Measurements from ENCODE around the gene SIAE. TPM values are rescaled to one million over a fixed set of nuclear protein-coding genes. Genes with fewer than 3 reads are reported as not detected.

SIAE gene
- total and polyA plus RNA-seq, 7 donors, result 9.1 to 21.8 (median 15.7) TPM

DNA sequence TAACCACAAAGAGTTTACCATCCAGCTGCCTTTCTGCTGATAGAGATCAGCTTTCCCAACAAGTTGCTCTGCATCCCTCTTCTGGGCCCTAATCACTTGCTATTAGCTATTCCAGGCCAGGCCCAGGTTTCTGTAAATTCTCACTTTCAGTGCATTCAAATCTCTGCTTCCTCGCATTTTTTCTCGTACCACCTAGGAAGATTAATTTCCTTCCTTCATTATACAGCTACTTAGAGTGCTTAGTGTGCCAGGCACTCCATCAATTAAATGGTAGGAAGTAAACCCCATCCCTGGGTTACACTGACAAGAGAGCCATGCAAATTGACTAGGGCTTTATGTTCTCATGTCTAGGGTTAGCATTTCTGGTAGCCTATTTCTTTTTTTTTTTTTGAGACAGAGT, 9.7 kb downstream of the SIAE start:
- TF ChIP-seq, protein P1, sequence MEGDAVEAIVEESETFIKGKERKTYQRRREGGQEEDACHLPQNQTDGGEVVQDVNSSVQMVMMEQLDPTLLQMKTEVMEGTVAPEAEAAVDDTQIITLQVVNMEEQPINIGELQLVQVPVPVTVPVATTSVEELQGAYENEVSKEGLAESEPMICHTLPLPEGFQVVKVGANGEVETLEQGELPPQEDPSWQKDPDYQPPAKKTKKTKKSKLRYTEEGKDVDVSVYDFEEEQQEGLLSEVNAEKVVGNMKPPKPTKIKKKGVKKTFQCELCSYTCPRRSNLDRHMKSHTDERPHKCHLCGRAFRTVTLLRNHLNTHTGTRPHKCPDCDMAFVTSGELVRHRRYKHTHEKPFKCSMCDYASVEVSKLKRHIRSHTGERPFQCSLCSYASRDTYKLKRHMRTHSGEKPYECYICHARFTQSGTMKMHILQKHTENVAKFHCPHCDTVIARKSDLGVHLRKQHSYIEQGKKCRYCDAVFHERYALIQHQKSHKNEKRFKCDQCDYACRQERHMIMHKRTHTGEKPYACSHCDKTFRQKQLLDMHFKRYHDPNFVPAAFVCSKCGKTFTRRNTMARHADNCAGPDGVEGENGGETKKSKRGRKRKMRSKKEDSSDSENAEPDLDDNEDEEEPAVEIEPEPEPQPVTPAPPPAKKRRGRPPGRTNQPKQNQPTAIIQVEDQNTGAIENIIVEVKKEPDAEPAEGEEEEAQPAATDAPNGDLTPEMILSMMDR (IDR thresholded peaks at IDR 0.05), result no peak
- Histone ChIP-seq H3K27ac (no peak overlapping the region), H3K4me1 (no peaks in the 10 kb centered on the region), H3K4me3 (no peak overlapping the region), H3K27me3 (ENCODE audit: insufficient read depth in 3 of 3, low read length in 2 of 3) (no peaks in the 10 kb centered on the region), H3K36me3 (ENCODE audit: insufficient read depth in 1 of 2, low read depth in 1 of 2) (peaks cover 2 to 43% of the 10 kb centered on the region in 2 donors), H3K9me3 (no peaks in the 10 kb centered on the region)
- DNase-seq, result no peak
- intact Hi-C loops (cut with DNase I), result loop anchor here in 1 of 2 donors (10.0 kb wide), 1 partner anchor 1211 kb away; no protein-coding TSS in a partner anchor
- no peak for ATAC-seq
- 82 to 93% (median 90%) methylated on average over 2 of the region's 2 CpGs for WGBS, 3 donors

DNA sequence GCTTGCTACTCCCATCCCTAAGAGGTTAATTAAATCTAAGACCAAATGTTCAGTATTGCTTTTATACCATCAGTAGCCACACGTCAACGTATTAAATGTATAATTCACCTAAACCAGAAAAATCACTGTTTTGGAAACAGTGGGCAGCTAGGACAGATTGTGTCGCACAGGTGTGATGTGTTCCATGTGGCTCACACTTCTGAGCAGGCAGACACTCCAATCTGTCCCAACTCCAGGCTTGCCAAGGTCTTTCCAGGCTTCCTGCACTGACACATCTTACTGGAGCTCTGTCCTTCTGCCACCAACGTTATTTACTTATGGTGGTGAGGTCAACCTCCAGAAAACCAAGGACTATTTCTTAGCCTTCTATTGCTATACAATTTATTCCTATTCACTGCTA, 11.4 kb downstream of the SIAE start:
- no peak overlapping the region for H3K27ac ChIP-seq
- no peak for DNase-seq
- no peak for ATAC-seq
- TF ChIP-seq, protein P1 (IDR thresholded peaks at IDR 0.05), result no peak
- H3K4me1 ChIP-seq, result no peaks in the 10 kb centered on the region
- no peak overlapping the region for H3K4me3 ChIP-seq
- peaks cover 2 to 48% of the 10 kb centered on the region in 2 donors for H3K36me3 ChIP-seq (ENCODE audit: insufficient read depth in 1 of 2, low read depth in 1 of 2)
- WGBS, 3 donors, result 79 to 90% (median 84%) methylated on average over 4 of the region's 4 CpGs
- H3K9me3 ChIP-seq, result no peaks in the 10 kb centered on the region
- intact Hi-C loops (cut with DNase I), result loop anchor here in 1 of 2 donors (10.0 kb wide), 1 partner anchor 1213 kb away; no protein-coding TSS in a partner anchor
- no peaks in the 10 kb centered on the region for H3K27me3 ChIP-seq (ENCODE audit: insufficient read depth in 3 of 3, low read length in 2 of 3)

DNA sequence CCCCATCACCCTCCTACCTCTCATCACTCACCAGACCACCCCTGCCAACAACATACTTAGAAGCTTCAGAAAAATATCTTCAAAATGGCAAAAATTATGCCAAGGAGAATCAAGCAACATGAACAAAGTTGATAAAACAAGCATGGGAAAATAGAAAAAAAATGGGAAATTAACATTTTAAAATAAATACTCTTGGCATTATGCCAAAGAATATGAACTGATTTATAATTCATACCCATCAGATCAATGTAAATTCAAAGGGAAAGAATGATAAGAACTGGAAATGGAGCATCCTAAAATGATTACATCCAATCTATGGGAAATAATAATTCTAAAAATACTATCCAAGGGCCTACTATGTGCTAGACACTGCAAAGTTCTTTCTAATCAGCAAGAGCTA, 12.0 kb downstream of the SIAE start:
- Histone ChIP-seq H3K4me1 (no peaks in the 10 kb centered on the region), H3K9me3 (no peaks in the 10 kb centered on the region), H3K36me3 (ENCODE audit: insufficient read depth in 1 of 2, low read depth in 1 of 2) (peaks cover 2 to 45% of the 10 kb centered on the region in 2 donors), H3K27me3 (ENCODE audit: insufficient read depth in 3 of 3, low read length in 2 of 3) (no peaks in the 10 kb centered on the region), H3K27ac (no peak overlapping the region), H3K4me3 (no peak overlapping the region)
- TF ChIP-seq, protein P1 (IDR thresholded peaks at IDR 0.05), result no peak
- intact Hi-C loops (cut with DNase I), result loop anchor here in 1 of 2 donors (10.0 kb wide), 1 partner anchor 1213 kb away; no protein-coding TSS in a partner anchor
- no peak for DNase-seq
- no peak for ATAC-seq

DNA sequence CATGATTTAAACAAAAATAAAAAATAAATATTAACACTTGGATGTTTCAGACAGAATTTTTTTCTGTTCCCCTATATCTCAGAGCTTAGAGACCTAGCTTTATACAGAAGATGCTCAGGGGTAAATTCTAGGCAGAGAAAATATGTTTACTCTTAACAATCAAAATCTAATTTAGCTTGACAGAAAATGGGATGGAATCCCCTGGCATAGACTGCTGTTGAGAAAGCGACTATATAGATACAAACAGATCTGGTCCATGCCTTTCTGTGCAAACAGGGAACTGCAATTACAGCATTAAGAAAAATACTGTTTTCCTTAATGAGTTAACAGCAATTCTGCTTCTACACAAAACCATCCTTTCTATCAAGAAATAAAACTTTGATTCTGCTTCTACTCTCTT, 14.6 kb downstream of the SIAE start:
- 94 to 100% (median 99%) methylated on average over 1 of the region's 1 CpG for WGBS, 3 donors
- no peak overlapping the region for H3K27ac ChIP-seq
- ATAC-seq (no peak), DNase-seq (no peak)
- TF ChIP-seq, protein P1 (IDR thresholded peaks at IDR 0.05), result no peak
- peaks cover 2 to 33% of the 10 kb centered on the region in 2 donors for H3K36me3 ChIP-seq (ENCODE audit: insufficient read depth in 1 of 2, low read depth in 1 of 2)
- intact Hi-C loops (cut with DNase I), result no loop called here
- H3K4me3 ChIP-seq, result no peak overlapping the region
- no peaks in the 10 kb centered on the region for H3K27me3 ChIP-seq (ENCODE audit: insufficient read depth in 3 of 3, low read length in 2 of 3)
- H3K9me3 ChIP-seq, result no peaks in the 10 kb centered on the region
- no peaks in the 10 kb centered on the region for H3K4me1 ChIP-seq

DNA sequence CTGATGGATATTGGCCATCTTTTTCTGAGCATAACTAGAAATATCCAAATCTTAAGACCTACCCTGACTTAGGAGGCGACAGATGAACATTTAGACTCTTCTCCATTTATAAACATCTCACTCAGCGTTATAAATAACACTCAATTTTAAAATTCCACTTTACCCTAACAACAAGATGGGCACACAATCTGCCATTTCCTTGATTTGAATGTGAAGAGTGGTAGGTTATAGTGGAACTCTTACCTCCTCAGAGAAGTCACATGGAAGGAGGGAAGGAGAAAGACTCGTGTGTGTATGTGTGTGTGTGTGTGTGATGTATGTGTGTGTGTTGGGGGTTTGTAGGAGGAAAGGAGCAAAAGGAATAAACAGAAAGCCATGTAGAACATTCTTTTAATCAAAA, 15.0 kb downstream of the SIAE start:
- no peak overlapping the region for H3K27ac ChIP-seq
- DNase-seq (no peak), ATAC-seq (no peak)
- no peaks in the 10 kb centered on the region for H3K27me3 ChIP-seq (ENCODE audit: insufficient read depth in 3 of 3, low read length in 2 of 3)
- H3K36me3 ChIP-seq (ENCODE audit: insufficient read depth in 1 of 2, low read depth in 1 of 2), result peaks cover 2 to 30% of the 10 kb centered on the region in 2 donors
- H3K4me1 ChIP-seq, result no peaks in the 10 kb centered on the region
- TF ChIP-seq, protein P1 (IDR thresholded peaks at IDR 0.05), result no peak
- 82 to 83% (median 82%) methylated on average over 3 of the region's 3 CpGs for WGBS, 3 donors
- no peaks in the 10 kb centered on the region for H3K9me3 ChIP-seq
- no peak overlapping the region for H3K4me3 ChIP-seq
- intact Hi-C loops (cut with DNase I), result no loop called here
